ENCODE data around the gene RNF38. TPM values are rescaled to one million over a fixed set of nuclear protein-coding genes. Genes with fewer than 3 reads are reported as not detected.

The RNF38 gene
- total RNA-seq, 4 donors from 2014 or later, result 36.9 to 61.4 (median 41.9) TPM

- intact Hi-C loops (cut with DNase I), result no loop called here
- H3K36me3 ChIP-seq, result peaks cover 27 to 49% of the 10 kb centered on the region in 2 donors
- no peak overlapping the region for H3K27ac ChIP-seq
- no peaks in the 10 kb centered on the region for H3K27me3 ChIP-seq
- no peak for DNase-seq
- 97 to 99% methylated on average over 3 of the region's 3 CpGs for WGBS, 2 donors
- TF ChIP-seq POLR2A (IDR thresholded peaks at IDR 0.05), result no peak
- TF ChIP-seq CTCF (IDR thresholded peaks at IDR 0.05), result no peak
- no peak overlapping the region for H3K4me3 ChIP-seq (replicated peaks in 1 of 3)
- H3K4me1 ChIP-seq, result no peaks in the 10 kb centered on the region
- no peaks in the 10 kb centered on the region for H3K9me3 ChIP-seq
Measured at GRCh38 chr9:36346569-36346968, 53.5 kb downstream of the RNF38 start.

GRCh38 chr9:36345103-36345846, 54.8 kb downstream of the RNF38 start:
- Histone ChIP-seq H3K27ac (no peak overlapping the region), H3K27me3 (no peaks in the 10 kb centered on the region), H3K9me3 (no peaks in the 10 kb centered on the region), H3K4me1 (no peaks in the 10 kb centered on the region), H3K4me3 (replicated peaks in 1 of 3) (no peak overlapping the region), H3K36me3 (peaks cover 25 to 49% of the 10 kb centered on the region in 2 donors)
- no peak for TF ChIP-seq CTCF (IDR thresholded peaks at IDR 0.05)
- TF ChIP-seq POLR2A (IDR thresholded peaks at IDR 0.05), result no peak
- WGBS, 2 donors, result 89 to 90% methylated on average over 6 of the region's 6 CpGs
- DNase-seq, result no peak
- intact Hi-C loops (cut with DNase I), result no loop called here

- H3K4me1 ChIP-seq, result peaks cover 6 to 9% of the 10 kb centered on the region in 2 donors
- TF ChIP-seq CTCF (IDR thresholded peaks at IDR 0.05) (no peak), POLR2A (IDR thresholded peaks at IDR 0.05) (no peak)
- no peak overlapping the region for H3K27ac ChIP-seq
- intact Hi-C loops (cut with DNase I), result no loop called here
- 85 to 89% methylated on average over 3 of the region's 3 CpGs for WGBS, 2 donors
- DNase-seq, result no peak
- H3K9me3 ChIP-seq, result no peaks in the 10 kb centered on the region
- H3K27me3 ChIP-seq, result no peaks in the 10 kb centered on the region
- H3K4me3 ChIP-seq (replicated peaks in 1 of 3), result no peak overlapping the region
- H3K36me3 ChIP-seq, result peaks cover 29 to 47% of the 10 kb centered on the region in 2 donors
Measured at GRCh38 chr9:36341936-36342577, 58.0 kb downstream of the RNF38 start.

GRCh38 chr9:36337865-36338264, 62.2 kb downstream of the RNF38 start:
- peaks cover 29 to 30% of the 10 kb centered on the region in 2 donors for H3K36me3 ChIP-seq

More at GRCh38 chr9:36337865-36338264, 62.2 kb downstream of the RNF38 start:
- WGBS, 2 donors, result 76 to 90% methylated on average over 1 of the region's 1 CpG
- no peaks in the 10 kb centered on the region for H3K27me3 ChIP-seq
- peaks cover 6 to 9% of the 10 kb centered on the region in 2 donors for H3K4me1 ChIP-seq
- TF ChIP-seq POLR2A (IDR thresholded peaks at IDR 0.05) (no peak), CTCF (IDR thresholded peaks at IDR 0.05) (no peak)
- H3K9me3 ChIP-seq, result no peaks in the 10 kb centered on the region
- H3K4me3 ChIP-seq (replicated peaks in 1 of 3), result no peak overlapping the region
- peak overlapping the region in 1 of 3 donors; percentile 44 for H3K27ac ChIP-seq
- peak; percentile 66 to 78 for DNase-seq
- intact Hi-C loops (cut with DNase I), result no loop called here
